Muscle of arm (tissue), 12 donors: ENCODE results near the gene NFKBIE. TPM values are rescaled to one million over a fixed set of nuclear protein-coding genes. Genes with fewer than 3 reads are reported as not detected.

Experiments
- DNase-seq: peaks from one replicate; pipeline ENCODE4 v3.0.0-alpha.2; 2013
- polyA plus RNA-seq, 12 donors: library from polyadenylated mRNA; unstranded; fragments of 120-200 nt; gene quantifications; one replicate each; pipeline ENCODE4 v1.2.1, GENCODE V29; 2013; ENCODE audit not compliant: insufficient read length in 12 of 12

The NFKBIE gene
- polyA plus RNA-seq, 12 donors: 3.1 to 9.2 (median 4.5) TPM; not detected in 1

- no peak for DNase-seq
Observed at GRCh38 chr6:44227148-44227793, 38.1 kb downstream of the NFKBIE start.

GRCh38 chr6:44226368-44227147, 38.8 kb downstream of the NFKBIE start:
- DNase-seq: no peak

GRCh38 chr6:44225579-44226325, 39.6 kb downstream of the NFKBIE start:
- no peak for DNase-seq

- DNase-seq: no peak
Observed at GRCh38 chr6:44224965-44225305, 40.4 kb downstream of the NFKBIE start.

- no peak for DNase-seq
Observed at GRCh38 chr6:44224029-44224964, 41.1 kb downstream of the NFKBIE start.

GRCh38 chr6:44223319-44224028, 41.9 kb downstream of the NFKBIE start, which contains the start of gene SLC29A1:
SLC29A1 (plus strand) TSS chr6:44223595; CDS start chr6:44227314, 3,719 bp downstream.
- peak; percentile 56 for DNase-seq

GRCh38 chr6:44222486-44223318, 42.6 kb downstream of the NFKBIE start:
- no peak for DNase-seq

- no peak for DNase-seq
Observed at GRCh38 chr6:44221961-44222335, 43.4 kb downstream of the NFKBIE start.

- peak; percentile 73 for DNase-seq
Observed at GRCh38 chr6:44221291-44221960, 43.9 kb downstream of the NFKBIE start.

- no peak for DNase-seq
Observed at GRCh38 chr6:44220913-44221290, 44.4 kb downstream of the NFKBIE start.

- DNase-seq: no peak
Observed at GRCh38 chr6:44219815-44220784, 45.3 kb downstream of the NFKBIE start.

GRCh38 chr6:44219053-44219814, 46.1 kb downstream of the NFKBIE start:
- DNase-seq: peak; percentile 88

- DNase-seq: no peak
Observed at GRCh38 chr6:44217332-44218143, 47.8 kb downstream of the NFKBIE start.

GRCh38 chr6:44216677-44217331, 48.5 kb downstream of the NFKBIE start, which contains the start of gene MYMX:
MYMX (plus strand) TSS chr6:44216926; CDS start chr6:44217472, 546 bp downstream.
- DNase-seq: peak; percentile 52

- DNase-seq: no peak
Observed at GRCh38 chr6:44214307-44214706, 51.0 kb downstream of the NFKBIE start.

GRCh38 chr6:44211284-44211683, 54.1 kb downstream of the NFKBIE start:
- no peak for DNase-seq
